Smooth muscle cell (in vitro differentiated cells): ENCODE results near the gene ZBTB42. TPM values are rescaled to one million over a fixed set of nuclear protein-coding genes. Genes with fewer than 3 reads are reported as not detected.

Experiments
- DNase-seq: peaks from one replicate; lab custom pipeline; 2025; ENCODE audit not compliant: unreplicated experiment; lab: John Stamatoyannopoulos, UW
- H2AFZ ChIP-seq: fragments of 200-600 bp; sonication (generic); 2 replicates; pipeline ENCODE4 v1.6.0; 2016; ENCODE audit warnings: antibody characterized with exemption, low read depth, mild to moderate bottlenecking
- H3F3A ChIP-seq: fragments of 200-600 bp; sonication (generic); 2 replicates; pipeline ENCODE4 v1.6.0; 2017; ENCODE audit warnings: antibody characterized with exemption, low read depth
- H3K27ac ChIP-seq: fragments of 200-600 bp; sonication (generic); 2 replicates; pipeline ENCODE4 v1.5.1; 2016; ENCODE audit warnings: low read depth, mild to moderate bottlenecking
- H3K27me3 ChIP-seq: fragments of 200-600 bp; sonication (generic); 2 replicates; pipeline ENCODE4 v1.6.1; 2016; ENCODE audit warnings: low read depth, mild to moderate bottlenecking
- H3K36me3 ChIP-seq: fragments of 200-600 bp; sonication (generic); 2 replicates; pipeline ENCODE4 v1.5.1; 2016; ENCODE audit warnings: low read depth
- H3K4me1 ChIP-seq: fragments of 200-600 bp; sonication (generic); 2 replicates; pipeline ENCODE4 v1.5.1; 2016; ENCODE audit warnings: low read depth
- H3K4me2 ChIP-seq: fragments of 200-600 bp; sonication (generic); 2 replicates; pipeline ENCODE4 v1.6.0; 2016; ENCODE audit warnings: mild to moderate bottlenecking
- H3K4me3 ChIP-seq: fragments of 200-600 bp; sonication (generic); 2 replicates; pipeline ENCODE4 v1.5.1; 2016; ENCODE audit warnings: mild to moderate bottlenecking
- H3K79me2 ChIP-seq: fragments of 200-600 bp; sonication (generic); 2 replicates; pipeline ENCODE4 v1.6.0; 2016; ENCODE audit warnings: low read depth, mild to moderate bottlenecking
- H3K9ac ChIP-seq: fragments of 200-600 bp; sonication (generic); 2 replicates; pipeline ENCODE4 v1.6.0; 2016; ENCODE audit warnings: low read depth
- H3K9me3 ChIP-seq: fragments of 200-600 bp; sonication (generic); replicated peaks from 2 replicates; pipeline ENCODE4 v1.5.1; 2016; ENCODE audit warnings: low read depth
- H4K20me1 ChIP-seq: fragments of 200-600 bp; sonication (generic); 2 replicates; pipeline ENCODE4 v1.6.0; 2016; ENCODE audit warnings: low read depth
- CTCF ChIP-seq: fragments of 200-600 bp; sonication (generic); IDR thresholded peaks from 2 replicates; pipeline ENCODE4 v1.5.1; 2017; ENCODE audit warnings: borderline replicate concordance, mild to moderate bottlenecking, antibody characterized with exemption; ENCODE audit not compliant: insufficient read depth, poor library complexity, severe bottlenecking
- WGBS: methylation state at CpG from one replicate; pipeline ENCODE4 v1.1.7; 2016; ENCODE audit warnings: low lambda C conversion rate; 5-methylcytosine and 5-hydroxymethylcytosine counted together
- polyA plus RNA-seq: library from polyadenylated mRNA; unstranded; fragments of >200 nt; fragmentation: Nextera tagmentation; extraction: Ambion mirVana; gene quantifications from 2 replicates; pipeline ENCODE4 v1.2.1, GENCODE V29; 2016
- total RNA-seq: library from RNA; depleted of rRNA; stranded (reverse); fragments of >200 nt; gene quantifications from 2 replicates; pipeline ENCODE4 v1.2.3, GENCODE V29; 2014

ZBTB42 gene
- total and polyA plus RNA-seq, 2 experiments from 2014 or later, result 0.72 to 1.6 TPM

- Histone ChIP-seq H3K9me3 (no peaks in the 10 kb centered on the region), H3K9ac (no peak overlapping the region), H3K36me3 (no peaks in the 10 kb centered on the region), H3K27ac (no peak overlapping the region), H3F3A (no peaks in the 10 kb centered on the region), H4K20me1 (peaks cover 15% of the 10 kb centered on the region), H3K4me2 (peak overlapping the region; percentile 76), H3K79me2 (no peaks in the 10 kb centered on the region), H3K4me3 (peak overlapping the region; percentile 41), H3K27me3 (peaks cover 59% of the 10 kb centered on the region), H3K4me1 (peaks cover 11% of the 10 kb centered on the region), H2AFZ (no peak overlapping the region)
- no peak for TF ChIP-seq CTCF
- WGBS, result 23% methylated on average over 23 of the region's 27 CpGs
- no peak for DNase-seq
These were observed 43.6 kb downstream of the ZBTB42 start for GRCh38 chr14:104844306-104845032.

- H3K4me1 ChIP-seq, result peaks cover 11% of the 10 kb centered on the region
- peaks cover 59% of the 10 kb centered on the region for H3K27me3 ChIP-seq
These were observed 44.2 kb downstream of the ZBTB42 start for GRCh38 chr14:104845033-104845666.

GRCh38 chr14:104845834-104846441 lies 45.0 kb downstream of the ZBTB42 start:
- Histone ChIP-seq H3K36me3 (no peaks in the 10 kb centered on the region), H3F3A (no peaks in the 10 kb centered on the region), H3K4me3 (no peak overlapping the region), H3K4me1 (peaks cover 11% of the 10 kb centered on the region), H3K9ac (no peak overlapping the region), H4K20me1 (peaks cover 15% of the 10 kb centered on the region), H3K9me3 (no peaks in the 10 kb centered on the region), H2AFZ (no peak overlapping the region), H3K4me2 (no peak overlapping the region), H3K79me2 (no peaks in the 10 kb centered on the region), H3K27me3 (peaks cover 59% of the 10 kb centered on the region), H3K27ac (no peak overlapping the region)
- WGBS, result 83% methylated on average over 3 of the region's 3 CpGs
- TF ChIP-seq CTCF, result no peak
- no peak for DNase-seq

More at GRCh38 chr14:104845033-104845666, 44.2 kb downstream of the ZBTB42 start:
- TF ChIP-seq CTCF, result no peak
- Histone ChIP-seq H3K9me3 (no peaks in the 10 kb centered on the region), H3K4me2 (no peak overlapping the region), H3K4me3 (no peak overlapping the region), H3K27ac (no peak overlapping the region), H3K79me2 (no peaks in the 10 kb centered on the region), H4K20me1 (peaks cover 15% of the 10 kb centered on the region), H3K9ac (no peak overlapping the region), H3K36me3 (no peaks in the 10 kb centered on the region), H2AFZ (no peak overlapping the region), H3F3A (no peaks in the 10 kb centered on the region)
- no peak for DNase-seq
- WGBS, result 83% methylated on average over 4 of the region's 4 CpGs
